HEK293T (cell line): Measurements from ENCODE around the gene GATAD2B.

Experiments
- BHLHE40 ChIP-seq: fragments of 450-650 bp; IDR thresholded peaks from 2 replicates; pipeline ENCODE4 v1.6.1; 2016; ENCODE audit warnings: mild to moderate bottlenecking, moderate library complexity, borderline replicate concordance
- CTBP1 ChIP-seq: fragments of 450-650 bp; IDR thresholded peaks from 2 replicates; pipeline ENCODE4 v1.6.1; 2016; ENCODE audit warnings: borderline replicate concordance
- ELF4 ChIP-seq: fragments of 450-650 bp; IDR thresholded peaks from 2 replicates; pipeline ENCODE4 v1.6.1; 2017; ENCODE audit warnings: antibody characterized with exemption
- FOXA1 ChIP-seq: fragments of 450-650 bp; IDR thresholded peaks from 2 replicates; pipeline ENCODE4 v1.6.1; 2016; ENCODE audit warnings: mild to moderate bottlenecking
- FOXK2 ChIP-seq: fragments of 450-650 bp; IDR thresholded peaks from 2 replicates; pipeline ENCODE4 v1.6.1; 2016; ENCODE audit warnings: mild to moderate bottlenecking
- FOXM1 ChIP-seq: fragments of 450-650 bp; IDR thresholded peaks from 2 replicates; pipeline ENCODE4 v1.6.1; 2017; ENCODE audit warnings: mild to moderate bottlenecking, borderline replicate concordance
- HDGF ChIP-seq: fragments of 450-650 bp; IDR thresholded peaks from 2 replicates; pipeline ENCODE4 v1.6.1; 2017; ENCODE audit warnings: antibody characterized with exemption, borderline replicate concordance
- L3MBTL2 ChIP-seq: fragments of 450-650 bp; conservative IDR thresholded peaks from 2 replicates; pipeline ENCODE4 v1.6.1; 2016; ENCODE audit warnings: mild to moderate bottlenecking
- LEF1 ChIP-seq: fragments of 450-650 bp; IDR thresholded peaks from 2 replicates; pipeline ENCODE4 v1.6.1; 2017; ENCODE audit warnings: mild to moderate bottlenecking, borderline replicate concordance
- NFRKB ChIP-seq: fragments of 450-650 bp; IDR thresholded peaks from 2 replicates; pipeline ENCODE4 v1.6.1; 2016; ENCODE audit warnings: mild to moderate bottlenecking, moderate library complexity
- SP1 ChIP-seq: fragments of 450-650 bp; IDR thresholded peaks from 2 replicates; pipeline ENCODE4 v1.6.1; 2017
- SUZ12 ChIP-seq: fragments of 450-650 bp; IDR thresholded peaks from 2 replicates; pipeline ENCODE4 v1.6.1; 2016; ENCODE audit warnings: mild to moderate bottlenecking
- TARDBP ChIP-seq: fragments of 450-650 bp; IDR thresholded peaks from 2 replicates; pipeline ENCODE4 v1.6.1; 2016
- ZNF384 ChIP-seq: fragments of 450-650 bp; IDR thresholded peaks from 2 replicates; pipeline ENCODE4 v1.6.1; 2016

DNA sequence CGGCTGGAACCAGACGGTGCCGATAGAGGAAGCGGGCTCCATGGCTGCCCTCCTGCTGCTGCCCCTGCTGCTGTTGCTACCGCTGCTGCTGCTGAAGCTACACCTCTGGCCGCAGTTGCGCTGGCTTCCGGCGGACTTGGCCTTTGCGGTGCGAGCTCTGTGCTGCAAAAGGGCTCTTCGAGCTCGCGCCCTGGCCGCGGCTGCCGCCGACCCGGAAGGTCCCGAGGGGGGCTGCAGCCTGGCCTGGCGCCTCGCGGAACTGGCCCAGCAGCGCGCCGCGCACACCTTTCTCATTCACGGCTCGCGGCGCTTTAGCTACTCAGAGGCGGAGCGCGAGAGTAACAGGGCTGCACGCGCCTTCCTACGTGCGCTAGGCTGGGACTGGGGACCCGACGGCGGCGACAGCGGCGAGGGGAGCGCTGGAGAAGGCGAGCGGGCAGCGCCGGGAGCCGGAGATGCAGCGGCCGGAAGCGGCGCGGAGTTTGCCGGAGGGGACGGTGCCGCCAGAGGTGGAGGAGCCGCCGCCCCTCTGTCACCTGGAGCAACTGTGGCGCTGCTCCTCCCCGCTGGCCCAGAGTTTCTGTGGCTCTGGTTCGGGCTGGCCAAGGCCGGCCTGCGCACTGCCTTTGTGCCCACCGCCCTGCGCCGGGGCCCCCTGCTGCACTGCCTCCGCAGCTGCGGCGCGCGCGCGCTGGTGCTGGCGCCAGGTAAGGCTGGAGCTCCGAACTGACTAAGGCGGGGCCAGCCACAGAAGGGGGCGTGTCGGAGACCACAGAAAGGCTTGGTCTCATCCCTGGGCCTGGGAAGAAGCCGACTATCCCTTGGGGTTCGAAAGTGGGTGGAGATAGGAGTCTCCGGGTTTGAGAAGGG, 147.1 kb downstream of the GATAD2B start:
- TF ChIP-seq ELF4, result no peak
- TF ChIP-seq TARDBP, result no peak
- TF ChIP-seq SUZ12, result no peak
- no peak for TF ChIP-seq FOXA1
- TF ChIP-seq CTBP1, result no peak
- peak; percentile 49 for TF ChIP-seq L3MBTL2
- TF ChIP-seq HDGF, result no peak
- TF ChIP-seq SP1, result no peak
- TF ChIP-seq ZNF384, result no peak
- no peak for TF ChIP-seq FOXK2
- no peak for TF ChIP-seq BHLHE40
- no peak for TF ChIP-seq FOXM1
- no peak for TF ChIP-seq LEF1
- no peak for TF ChIP-seq NFRKB
